NCI-H1417 treated with DMSO at 0.1 percent for 48 hours (cell line): ENCODE measurements around the gene MOXD1.
"Not testable (repeated sequence)": the region's sequence is repeated elsewhere in the genome, so short reads cannot be mapped to it uniquely, and the experiment has no call there.

Experiments used
- DNase-seq: peaks from one replicate; lab custom pipeline; 2025; lab: John Stamatoyannopoulos, UW

Gene MOXD1

DNA sequence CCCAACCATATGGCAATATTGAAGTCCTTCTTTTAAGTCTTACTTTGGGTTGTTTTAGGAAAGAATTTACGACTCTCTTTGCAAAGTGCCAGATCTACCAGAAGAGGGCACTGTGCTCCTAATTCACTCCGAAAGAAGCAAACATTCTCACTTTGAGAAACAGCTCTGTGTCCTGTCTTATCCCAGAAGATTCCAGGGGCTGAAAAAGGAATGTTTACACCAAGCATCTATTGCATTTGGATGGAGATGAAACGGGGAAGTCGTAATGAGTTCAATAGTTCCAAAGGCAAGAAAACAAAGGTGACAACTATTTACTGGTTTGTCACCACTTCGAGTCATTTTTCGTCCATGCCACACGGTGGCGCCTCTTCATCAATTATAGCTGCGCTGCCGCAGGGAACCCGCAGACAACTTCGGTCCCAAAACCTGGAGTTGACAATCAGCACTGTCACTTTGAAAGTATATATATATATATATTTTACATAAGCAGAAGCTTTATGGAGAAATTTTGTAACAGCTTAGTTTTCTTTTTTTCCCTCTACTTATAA lies 121.6 kb downstream of the MOXD1 start:
- peak; percentile 58 for DNase-seq

DNA sequence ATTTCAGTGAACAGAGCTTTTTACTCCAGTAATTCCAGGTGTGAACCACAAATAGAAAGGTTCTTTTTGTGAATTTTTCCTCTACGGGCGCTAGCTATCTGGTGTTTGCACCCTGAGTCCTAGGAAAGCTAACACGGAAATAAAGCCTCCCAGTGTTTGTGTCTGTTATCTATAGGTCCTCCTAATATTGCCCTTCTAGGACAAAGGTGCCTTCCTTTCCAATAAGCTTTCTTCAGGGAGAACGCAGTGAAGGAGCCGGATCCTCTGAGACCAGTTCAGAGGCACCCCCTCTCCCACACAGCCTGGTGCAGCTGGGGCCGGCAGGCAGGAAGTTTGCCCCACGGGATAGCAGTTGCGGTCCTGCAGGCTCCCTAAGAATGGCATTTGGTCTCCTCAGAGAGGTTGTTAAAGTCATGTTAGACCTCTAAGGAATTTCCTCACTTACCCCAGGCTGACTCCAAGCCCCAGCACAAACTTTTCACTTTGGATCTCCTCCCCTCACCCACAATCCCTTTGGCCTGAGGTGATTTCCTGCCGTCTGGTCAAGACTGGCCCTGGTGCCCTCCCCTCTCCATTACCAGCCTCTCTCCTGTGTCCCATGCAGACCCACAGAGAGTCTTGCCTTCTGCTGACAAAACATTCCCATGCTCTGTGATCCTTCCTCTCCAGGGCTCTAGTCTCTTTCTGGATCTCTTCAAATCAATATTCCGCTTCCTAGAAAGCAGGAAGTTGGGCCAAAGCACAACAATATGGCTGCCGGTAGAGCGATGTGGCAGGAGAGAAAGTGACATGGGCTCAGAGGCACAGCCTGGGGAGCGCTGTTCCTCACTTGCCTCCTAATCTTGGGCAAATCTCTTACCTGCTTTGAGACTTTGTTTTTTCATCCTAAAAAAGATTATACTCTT lies 126.0 kb downstream of the MOXD1 start:
- DNase-seq, result no peak

DNA sequence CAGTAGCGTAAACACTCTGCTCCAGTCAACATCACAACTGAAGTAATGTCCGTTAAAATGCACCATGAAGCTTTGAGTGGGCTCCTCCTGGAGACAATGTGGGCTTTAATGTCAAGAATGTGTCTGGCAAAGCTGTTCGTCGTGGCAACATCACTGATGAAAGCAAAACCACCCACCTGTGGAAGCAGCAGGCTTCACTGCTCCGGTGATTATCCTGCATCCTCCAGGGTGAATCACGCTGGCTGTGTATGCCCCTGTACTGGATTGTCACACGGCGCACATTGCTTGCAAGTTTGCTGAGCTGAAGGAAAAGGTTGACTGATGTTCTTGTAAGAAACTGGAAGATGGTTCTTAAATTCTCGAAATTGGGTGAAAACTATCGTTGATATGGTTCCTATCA lies 128.5 kb downstream of the MOXD1 start:
- no peak for DNase-seq

DNA sequence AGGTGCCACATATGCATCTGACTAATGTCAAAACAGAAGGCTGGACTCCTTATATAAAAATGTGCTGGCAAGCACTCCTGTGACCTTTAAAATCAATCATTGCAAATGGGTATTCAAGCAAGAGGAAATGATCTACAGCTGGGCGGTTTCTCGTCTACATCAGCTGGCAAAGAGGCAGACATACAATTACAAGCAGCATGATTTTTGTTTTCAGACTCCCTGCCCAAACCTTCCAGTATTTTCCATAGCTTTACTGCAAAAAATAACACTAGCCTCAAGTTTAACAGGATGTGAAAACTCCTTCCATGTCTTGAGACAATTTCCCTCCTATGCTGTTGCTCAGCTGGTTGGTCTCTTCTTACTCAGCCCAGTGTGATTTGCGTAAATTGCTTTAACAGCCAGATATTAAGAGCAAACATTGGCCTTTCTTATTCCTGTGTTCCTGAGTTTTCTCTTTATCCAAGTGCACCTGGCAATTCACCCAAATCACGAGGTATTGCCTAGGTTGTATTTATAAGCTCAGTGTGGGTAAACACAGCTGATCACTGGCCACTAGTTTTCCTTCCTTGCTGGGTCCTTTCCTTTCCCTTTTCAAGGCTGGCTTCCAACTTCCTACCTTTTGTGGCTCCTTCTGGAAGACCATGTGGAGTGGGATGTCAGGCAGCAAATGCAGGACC lies 130.4 kb downstream of the MOXD1 start:
- DNase-seq, result peak; percentile 97

DNA sequence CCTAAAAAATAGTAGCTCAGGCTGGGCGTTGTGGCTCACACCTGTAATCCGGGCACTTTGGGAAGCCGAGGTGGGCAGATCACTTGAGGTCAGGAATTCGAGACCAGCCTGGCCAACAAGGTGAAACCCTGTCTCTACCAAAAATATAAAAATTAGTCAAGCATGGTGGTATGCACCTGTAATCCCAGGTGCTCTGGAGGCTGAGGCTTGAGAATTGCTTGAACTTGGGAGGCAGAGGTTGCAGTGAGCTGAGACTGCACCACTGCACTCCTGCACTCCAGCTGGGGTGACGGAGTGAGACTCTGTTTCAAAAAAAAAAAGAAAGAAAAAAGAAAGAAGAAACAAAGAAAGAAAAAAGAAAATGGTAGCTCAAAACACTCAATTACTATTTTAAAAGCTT lies 132.6 kb downstream of the MOXD1 start:
- DNase-seq, result not testable (repeated sequence)

DNA sequence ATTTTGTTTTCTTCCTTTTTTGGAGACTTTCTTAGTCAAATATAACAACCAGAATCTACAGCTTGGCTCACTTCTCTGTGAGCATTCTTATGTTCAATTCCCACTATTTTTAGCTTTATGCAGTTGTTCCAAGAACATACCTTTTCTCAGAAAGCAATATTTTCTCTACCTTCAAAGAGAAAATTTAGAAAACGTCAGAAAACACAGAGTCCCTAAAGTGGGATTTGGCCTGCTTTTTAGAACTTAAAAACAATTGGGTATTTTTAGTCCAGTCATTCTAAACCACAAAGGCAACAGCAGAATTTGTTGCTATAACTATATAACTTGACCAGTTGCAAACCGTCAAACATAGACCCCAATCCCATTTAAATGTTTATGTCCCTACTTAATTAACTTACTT lies 133.1 kb downstream of the MOXD1 start:
- no peak for DNase-seq

DNA sequence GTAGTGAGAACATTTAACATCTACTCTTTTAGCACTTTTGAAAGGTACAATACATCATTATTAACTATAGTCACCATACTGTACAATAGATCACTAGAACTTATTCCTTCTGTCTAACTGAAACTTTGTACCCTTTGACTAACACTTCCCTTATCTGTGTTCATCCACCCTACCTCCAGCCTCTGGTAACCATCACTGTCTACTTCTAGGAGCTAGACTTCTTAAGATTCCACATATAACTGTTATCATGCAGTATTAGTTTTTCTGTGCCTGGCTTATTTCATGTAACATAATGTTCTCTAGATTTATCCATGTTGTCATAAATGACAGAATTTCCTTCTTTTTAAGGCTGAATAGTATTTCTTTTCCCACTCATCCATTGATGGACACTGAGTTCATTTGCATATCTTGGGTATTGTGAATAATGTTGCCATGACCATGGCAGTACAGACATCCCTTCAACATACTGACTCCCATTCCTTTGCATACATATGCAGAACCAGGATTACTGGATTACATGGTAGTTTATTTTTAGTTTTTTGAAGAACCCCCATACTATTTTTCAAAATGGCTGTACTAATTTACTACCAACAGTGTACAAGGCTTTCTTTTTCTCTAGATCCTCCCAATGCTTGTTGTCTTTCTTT lies 135.7 kb downstream of the MOXD1 start:
- no peak for DNase-seq

DNA sequence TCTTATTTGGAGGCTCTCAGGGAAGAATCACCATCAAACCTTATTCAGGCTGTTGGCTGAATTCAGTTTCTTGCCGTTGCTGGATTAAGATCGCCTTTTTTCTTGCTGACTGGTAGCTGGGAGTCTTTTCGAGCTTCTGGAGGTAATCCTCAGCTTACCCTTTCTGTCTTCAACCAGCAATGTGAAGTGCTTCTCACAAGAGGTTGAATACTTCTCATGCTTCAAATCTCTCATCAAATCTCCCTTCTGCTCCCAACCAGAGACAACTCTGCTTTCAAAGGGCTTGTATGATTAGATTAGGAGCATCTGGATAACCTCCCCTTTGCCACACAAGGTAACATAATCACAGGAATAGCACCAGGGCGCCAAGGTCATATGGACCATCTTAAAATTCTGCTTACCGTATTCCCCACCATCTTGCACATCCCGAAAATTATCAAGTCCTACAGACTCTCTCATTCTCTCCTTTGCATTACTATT lies 137.2 kb downstream of the MOXD1 start:
- no peak for DNase-seq

DNA sequence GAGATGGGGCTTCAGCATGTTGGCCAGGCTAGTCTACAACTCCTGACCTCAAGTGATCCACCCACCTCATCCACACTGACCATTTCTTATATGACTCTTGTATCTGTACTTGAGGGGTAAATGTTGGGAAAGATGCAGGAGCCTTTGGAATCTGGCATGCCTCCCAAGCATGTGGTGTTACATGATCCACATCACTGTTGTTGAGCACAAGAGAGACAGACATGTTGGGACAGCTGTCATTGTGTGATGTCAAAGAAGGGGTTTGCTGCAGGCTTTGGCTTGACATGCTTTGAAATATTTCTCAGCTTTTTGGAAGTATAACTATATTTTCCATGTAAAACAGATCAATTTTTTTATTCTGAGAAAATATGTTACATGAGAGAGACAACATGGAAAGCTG lies 139.9 kb downstream of the MOXD1 start:
- DNase-seq, result no peak

DNA sequence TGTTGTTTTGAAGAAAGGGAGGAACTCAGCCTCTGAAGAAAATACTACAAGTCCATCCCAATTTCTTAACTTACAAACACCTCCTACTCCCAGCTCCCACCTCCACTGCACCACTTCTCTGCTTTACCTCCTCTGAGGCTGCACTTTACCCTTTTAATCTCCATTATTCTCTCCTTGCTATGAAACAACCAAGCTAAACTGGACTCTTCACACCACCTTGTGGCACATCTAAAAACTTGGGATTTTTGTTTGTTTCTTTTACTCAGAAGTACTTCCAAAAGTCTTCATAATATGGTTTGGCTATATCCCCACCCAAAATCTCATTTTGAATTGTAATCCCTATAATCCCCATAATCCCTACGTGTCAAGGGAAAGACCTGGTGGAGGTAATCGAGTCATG lies 142.2 kb downstream of the MOXD1 start:
- DNase-seq, result no peak

DNA sequence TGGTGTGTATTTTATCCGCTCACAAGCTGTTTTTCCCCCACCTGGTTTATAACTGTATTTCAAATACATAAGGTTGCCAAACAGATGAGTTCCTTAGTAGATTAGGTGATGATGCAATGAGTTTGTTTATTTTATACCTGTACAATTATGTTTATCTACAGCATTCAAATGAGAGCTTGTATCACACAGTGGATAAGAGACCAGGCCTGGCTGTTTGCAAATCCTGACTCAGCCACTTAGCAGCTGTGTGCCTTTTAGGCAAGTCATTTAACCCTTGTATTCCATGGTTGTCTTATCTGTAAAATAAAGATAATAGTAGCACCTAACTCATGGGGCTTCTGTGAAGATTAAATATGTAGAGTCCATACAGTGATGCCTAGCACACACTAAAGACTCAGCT lies 143.7 kb downstream of the MOXD1 start:
- no peak for DNase-seq

DNA sequence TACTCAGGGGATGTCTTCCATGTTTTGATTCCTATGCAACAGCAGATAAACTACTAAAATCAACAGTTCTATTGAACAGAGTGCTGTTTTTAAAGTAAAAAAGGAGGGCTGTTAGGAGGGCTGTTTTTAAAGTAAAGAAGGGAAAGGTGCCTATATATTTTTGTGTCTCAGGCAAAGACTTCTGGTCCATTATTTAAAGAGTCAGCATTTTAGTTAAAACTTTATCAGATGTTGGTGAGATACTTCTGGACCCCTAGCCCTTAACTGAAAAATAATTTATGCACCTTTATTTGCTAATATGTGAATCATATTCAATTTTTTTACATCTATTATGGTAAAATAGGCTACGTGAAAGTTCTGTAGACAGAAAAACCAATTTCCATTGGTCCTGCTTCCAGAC lies 144.8 kb downstream of the MOXD1 start:
- no peak for DNase-seq

DNA sequence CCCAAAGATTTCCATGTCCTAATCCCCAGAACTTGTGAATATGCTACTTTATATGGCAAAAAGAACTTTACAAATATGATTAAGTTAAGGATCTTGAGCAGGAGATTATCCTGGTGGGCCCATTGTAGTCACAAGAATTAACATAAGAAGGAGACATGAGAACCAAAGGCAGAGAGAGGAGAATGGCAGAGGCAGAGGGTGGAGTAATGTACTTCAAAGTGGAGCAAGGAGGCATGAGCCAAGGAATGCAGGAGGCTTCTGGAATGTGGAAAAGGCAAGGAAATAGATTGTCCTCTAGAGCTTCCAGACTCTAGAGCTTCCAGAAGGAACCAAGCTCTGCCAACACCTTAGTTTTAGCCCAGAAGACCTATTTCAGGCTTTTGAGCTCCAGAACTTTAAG lies 147.4 kb downstream of the MOXD1 start:
- no peak for DNase-seq

DNA sequence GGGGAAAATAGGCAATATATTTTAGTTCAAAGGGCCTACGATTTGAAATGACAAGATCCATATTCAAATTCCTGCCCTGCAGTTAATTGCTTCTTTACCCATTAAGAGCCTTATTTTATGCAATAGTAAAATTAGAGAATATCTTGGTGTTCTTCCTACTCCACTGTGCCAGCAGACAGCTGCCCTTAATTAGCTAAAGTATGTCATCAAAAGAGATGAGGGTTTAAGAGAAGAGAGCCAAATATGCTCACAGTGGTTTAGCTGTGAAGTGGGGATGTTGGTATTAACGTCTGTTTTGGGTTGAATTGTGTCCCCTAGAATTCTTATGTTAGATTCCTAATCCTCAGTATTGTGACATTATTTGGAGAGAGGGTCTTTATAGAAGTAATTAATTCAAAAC lies 148.1 kb downstream of the MOXD1 start:
- DNase-seq, result no peak

DNA sequence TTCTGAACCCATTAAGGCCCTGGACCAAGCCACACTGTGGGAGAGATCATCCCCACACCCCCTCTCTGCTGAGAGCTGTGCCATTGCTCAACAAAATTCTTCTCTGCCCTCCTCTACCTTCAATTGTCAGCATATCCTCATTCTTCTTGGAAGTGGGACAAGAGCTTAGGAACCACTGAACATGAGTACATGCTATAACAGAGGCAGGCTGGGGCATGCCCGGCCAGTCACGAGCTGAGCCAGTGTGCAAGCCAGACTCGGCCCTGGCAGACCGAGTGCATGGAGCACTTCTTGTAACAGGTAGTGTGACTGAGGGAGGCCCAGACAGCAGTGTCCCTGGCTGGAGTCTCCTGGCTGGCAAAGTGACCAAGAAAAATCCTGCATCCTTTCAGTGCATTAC lies 149.2 kb downstream of the MOXD1 start:
- no peak for DNase-seq

DNA sequence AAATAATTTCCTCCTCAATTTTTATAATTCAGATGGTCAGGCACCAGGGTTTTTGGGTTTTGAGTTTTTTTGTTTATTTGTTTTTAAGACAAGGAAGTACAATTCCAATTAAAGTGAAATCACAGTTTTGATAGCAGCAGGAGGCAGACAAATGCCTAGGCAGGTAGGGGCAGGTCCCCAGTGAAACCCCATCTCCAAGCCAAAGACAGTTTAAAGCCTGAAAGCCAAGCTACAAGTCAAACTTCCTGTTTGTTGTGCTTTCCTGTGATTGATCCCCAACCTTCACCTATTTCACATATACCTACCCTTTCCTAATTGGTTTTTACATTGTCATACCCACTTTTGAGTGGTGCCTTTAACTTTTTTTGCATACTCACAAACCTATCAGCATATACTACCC lies 149.6 kb downstream of the MOXD1 start:
- no peak for DNase-seq

DNA sequence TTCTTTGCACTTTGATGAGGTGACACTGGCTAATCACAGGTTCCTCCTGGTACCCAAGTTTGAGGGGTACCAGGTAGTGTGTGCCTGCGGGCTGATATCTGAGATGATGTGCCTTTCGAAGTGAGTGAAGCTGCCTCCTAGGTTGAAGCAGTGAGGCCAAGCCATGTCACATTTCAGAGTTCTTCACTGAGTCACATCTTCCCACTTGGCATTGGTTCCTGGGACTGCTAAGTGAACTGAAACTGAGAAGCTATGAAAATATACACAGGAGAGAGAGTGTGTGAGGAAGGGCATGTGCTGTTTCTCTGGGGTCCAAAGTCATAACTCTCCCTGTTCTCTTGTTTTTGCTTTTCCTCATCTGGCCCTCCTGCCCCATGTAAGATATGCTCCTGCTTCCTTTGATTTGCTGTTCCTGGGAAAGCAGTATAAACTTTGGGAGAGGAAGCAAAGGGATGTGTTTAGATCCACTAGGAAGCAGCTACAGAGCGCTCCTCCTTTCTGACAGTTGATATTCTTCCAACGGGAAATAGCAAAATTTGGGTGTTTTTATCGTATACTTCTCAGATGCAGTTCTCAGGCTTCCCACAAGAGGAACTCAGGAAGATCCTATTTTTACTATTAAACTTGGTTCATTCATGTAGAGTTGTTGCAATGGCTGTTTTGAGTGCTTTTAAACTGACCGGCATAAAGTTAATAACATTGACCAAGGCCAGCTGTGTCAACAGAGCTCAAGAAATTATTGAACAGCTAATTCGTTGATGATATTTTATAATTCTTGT lies 153.7 kb downstream of the MOXD1 start:
- DNase-seq, result no peak

DNA sequence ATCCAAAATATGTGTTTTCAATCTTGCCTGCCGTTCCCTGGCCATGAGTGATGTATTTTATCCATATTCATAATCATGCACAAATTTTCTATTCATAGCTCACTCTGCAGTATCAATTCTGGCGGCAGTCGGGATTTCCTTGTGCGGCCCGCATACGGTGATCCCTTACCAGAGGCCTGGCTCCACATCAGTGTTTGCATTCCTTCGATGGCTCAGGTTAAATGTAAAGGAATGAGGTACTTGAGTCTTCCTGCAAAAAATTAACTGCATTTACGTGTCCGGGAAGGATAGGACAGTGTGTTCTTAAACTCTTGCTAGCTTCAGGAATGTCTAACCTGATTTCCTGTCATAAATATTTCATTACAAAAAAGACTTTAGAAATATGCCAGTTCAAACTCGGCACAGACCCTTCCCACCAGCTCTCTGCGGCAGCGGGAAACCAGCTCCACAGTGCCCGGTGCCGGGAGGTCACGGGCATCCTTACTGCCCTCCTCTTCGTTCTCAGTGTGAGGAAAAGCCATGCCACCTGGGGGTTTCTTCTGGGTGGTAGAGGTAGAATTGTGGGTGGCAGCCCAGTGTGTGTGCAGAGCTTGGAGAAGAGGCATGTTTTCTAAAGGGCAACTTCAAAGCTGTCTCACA lies 154.5 kb downstream of the MOXD1 start:
- DNase-seq, result no peak

DNA sequence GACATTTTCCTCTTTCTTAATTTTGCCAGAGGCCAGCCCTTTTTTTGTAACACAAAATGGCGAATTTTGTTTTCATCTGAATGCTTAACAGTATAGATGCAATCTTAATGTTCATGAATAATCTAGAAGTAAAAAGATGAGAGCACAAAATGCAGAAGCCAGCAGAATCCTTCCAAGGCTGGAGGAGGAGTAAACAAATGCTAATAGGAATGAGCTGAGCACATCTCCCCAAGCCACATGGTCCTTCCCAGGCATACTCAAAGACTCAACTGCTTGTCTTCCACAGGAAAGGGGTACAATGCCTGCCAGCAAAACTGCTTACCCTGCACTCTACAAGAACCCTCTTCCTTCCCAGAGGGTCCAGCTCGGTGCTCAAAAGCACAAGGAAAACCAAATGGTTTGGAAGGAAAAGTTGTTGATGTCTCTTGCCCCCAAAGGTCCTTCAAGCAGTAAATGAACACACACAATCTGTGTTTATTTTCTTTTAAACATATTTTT lies 155.1 kb downstream of the MOXD1 start:
- no peak for DNase-seq
